ENCODE results near the gene ARRB1. TPM values are rescaled to one million over a fixed set of nuclear protein-coding genes. Genes with fewer than 3 reads are reported as not detected.

ARRB1 gene
- total and polyA plus RNA-seq, 2 of the 13 experiments (the other 11 are each of a cell fraction or from before 2014, with no cell fraction given) = 22.5 to 35.7 TPM

DNA sequence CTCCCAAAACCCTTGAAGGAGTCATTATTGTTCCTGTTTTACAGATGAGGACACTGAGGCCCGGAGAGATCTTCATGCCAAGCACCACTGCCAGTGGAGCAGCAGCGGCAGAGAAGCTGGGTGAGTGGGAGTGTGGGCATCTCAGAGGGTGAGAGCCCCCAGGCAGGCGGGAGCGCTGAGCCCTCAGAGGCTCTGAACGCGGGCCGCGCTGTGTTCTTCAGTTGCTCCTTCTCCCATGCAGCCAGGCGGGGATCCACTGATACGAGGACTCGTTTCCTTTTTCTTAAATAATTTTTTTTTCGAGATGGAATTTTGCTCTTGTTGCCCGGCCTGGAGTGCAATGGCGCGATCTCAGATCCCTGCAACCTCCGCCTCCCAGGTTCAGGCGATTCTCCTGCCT lies 63.9 kb downstream of the ARRB1 start:
- Histone ChIP-seq H3K4me3 (replicated peaks in 1 of 3; ENCODE audit: insufficient read depth in 1 of 3, low read depth in 2 of 3, low read length in 3 of 3) (no peak overlapping the region), H3K9me3 (ENCODE audit: low read length) (no peaks in the 10 kb centered on the region), H4K20me1 (ENCODE audit: insufficient read depth, low read length) (peaks cover 12% of the 10 kb centered on the region; the same call in 1 of the 2 replicates), H3K27me3 (ENCODE audit: control insufficient read depth in 1 of 2, insufficient read depth in 2 of 2, low read length in 2 of 2) (no peaks in the 10 kb centered on the region), H3K4me1 (ENCODE audit: insufficient read depth, low read length) (peaks cover 15% of the 10 kb centered on the region), H3K79me2 (ENCODE audit: insufficient read depth, low read length) (no peaks in the 10 kb centered on the region), H3K4me2 (ENCODE audit: low read depth, low read length) (no peak overlapping the region), H3K36me3 (replicated peaks in 1 of 2; ENCODE audit: control insufficient read depth in 1 of 2, insufficient read depth in 2 of 2, low read length in 2 of 2) (peaks cover 9 to 37% of the 10 kb centered on the region in 2 experiments), H3K9ac (ENCODE audit: insufficient read depth, low read depth, low read length) (no peak overlapping the region), H2AFZ (ENCODE audit: low read length) (no peak overlapping the region), H3K27ac (ENCODE audit: extremely low read length, insufficient read depth, low read length) (no peak overlapping the region)
- POLR2A ChIA-PET = no interaction called here
- no peak for TF ChIP-seq PCBP2 (optimal IDR thresholded peaks at IDR 0.05; ENCODE audit: low read depth, low read length, poor library complexity, severe bottlenecking)
- TF ChIP-seq HDAC1 (CRISPR knock-in tag; IDR thresholded peaks at IDR 0.05) = no peak
- no peak for TF ChIP-seq MAF1 (CRISPR knock-in tag; IDR thresholded peaks at IDR 0.05; ENCODE audit: borderline replicate concordance)
- TF ChIP-seq MAFG (CRISPR knock-in tag; IDR thresholded peaks at IDR 0.05) = no peak
- intact Hi-C loops (cut with micrococcal nuclease; ENCODE audit: unreplicated experiment) (no loop called here), in situ Hi-C loops (cut with HindIII; ENCODE audit: extremely low pct_ligation_motif_present, low pct_unique_long_range_greater_than_20kb) (no loop called here)
- CTCF ChIA-PET (ENCODE audit: low intra/inter-chr PET ratio, low total read pairs) = no interaction called here
- DNase-seq (ENCODE audit: low spot score) = no peak
- WGBS (ENCODE audit: low lambda C conversion rate) = 93% methylated on average over 16 of the region's 17 CpGs
- BruUV-seq (replicated peaks) = no TSS peak
- FAIRE-seq = no peak
- no peak for ATAC-seq

- Histone ChIP-seq H3K27ac (ENCODE audit: extremely low read length, insufficient read depth, low read length) (no peak overlapping the region), H3K4me2 (ENCODE audit: low read depth, low read length) (no peak overlapping the region), H2AFZ (ENCODE audit: low read length) (no peak overlapping the region), H4K20me1 (ENCODE audit: insufficient read depth, low read length) (peaks cover 8% of the 10 kb centered on the region; the same call in 1 of the 2 replicates), H3K9ac (ENCODE audit: insufficient read depth, low read depth, low read length) (no peak overlapping the region), H3K36me3 (replicated peaks in 1 of 2; ENCODE audit: control insufficient read depth in 1 of 2, insufficient read depth in 2 of 2, low read length in 2 of 2) (peaks cover 9 to 40% of the 10 kb centered on the region in 2 experiments), H3K4me3 (replicated peaks in 1 of 3; ENCODE audit: insufficient read depth in 1 of 3, low read depth in 2 of 3, low read length in 3 of 3) (no peak overlapping the region), H3K4me1 (ENCODE audit: insufficient read depth, low read length) (peaks cover 15% of the 10 kb centered on the region), H3K27me3 (ENCODE audit: control insufficient read depth in 1 of 2, insufficient read depth in 2 of 2, low read length in 2 of 2) (no peaks in the 10 kb centered on the region), H3K79me2 (ENCODE audit: insufficient read depth, low read length) (no peaks in the 10 kb centered on the region), H3K9me3 (ENCODE audit: low read length) (no peaks in the 10 kb centered on the region)
- WGBS (ENCODE audit: low lambda C conversion rate) = 88% methylated on average over 12 of the region's 14 CpGs
- no TSS peak for BruUV-seq (replicated peaks)
- ChIA-PET POLR2A (no interaction called here), CTCF (ENCODE audit: low intra/inter-chr PET ratio, low total read pairs) (no interaction called here)
- TF ChIP-seq ELF3 (CRISPR knock-in tag; IDR thresholded peaks at IDR 0.05) = no peak
- no peak for TF ChIP-seq ARID5B (CRISPR knock-in tag; IDR thresholded peaks at IDR 0.05)
- no peak for TF ChIP-seq ZSCAN20 (CRISPR knock-in tag; IDR thresholded peaks at IDR 0.05; ENCODE audit: borderline replicate concordance)
- no peak for TF ChIP-seq ZNF768 (CRISPR knock-in tag; IDR thresholded peaks at IDR 0.05)
- TF ChIP-seq ZNF709 (CRISPR knock-in tag; IDR thresholded peaks at IDR 0.05) = no peak
- in situ Hi-C loops (cut with HindIII; ENCODE audit: extremely low pct_ligation_motif_present, low pct_unique_long_range_greater_than_20kb) (no loop called here), intact Hi-C loops (cut with micrococcal nuclease; ENCODE audit: unreplicated experiment) (no loop called here)
- ATAC-seq (no peak), DNase-seq (ENCODE audit: low spot score) (no peak), FAIRE-seq (no peak)
Measured at GRCh38 chr11:75286826-75287465, 64.5 kb downstream of the ARRB1 start.
